GM13977 (cell line): Measurements from ENCODE around the gene TICRR.
"Not testable (repeated sequence)": the region's sequence is repeated elsewhere in the genome, so short reads cannot be mapped to it uniquely, and the experiment has no call there.

Experiments
- DNase-seq: peaks from one replicate; pipeline ENCODE4 v3.0.0; 2012; ENCODE audit warnings: low spot score
- in situ Hi-C: fragments of 300-500 bp; cut with MboI; formaldehyde crosslinking; loops from one replicate; pipeline ENCODE4 v1.12.0; 2022; ENCODE audit warnings: low sequenced_read_pairs, low pct_unique_long_range_greater_than_20kb, mixed read lengths, inconsistent platforms; ENCODE audit not compliant: unreplicated experiment
- TF ChIP-seq, protein P1 (sequence below): IDR thresholded peaks from 2 replicates; pipeline ENCODE4 v1.5.1; 2012; ENCODE audit warnings: mild to moderate bottlenecking, control low read depth; ENCODE audit not compliant: insufficient read depth; ENCODE audit errors: extremely low read depth, missing control alignments

Gene TICRR

DNA sequence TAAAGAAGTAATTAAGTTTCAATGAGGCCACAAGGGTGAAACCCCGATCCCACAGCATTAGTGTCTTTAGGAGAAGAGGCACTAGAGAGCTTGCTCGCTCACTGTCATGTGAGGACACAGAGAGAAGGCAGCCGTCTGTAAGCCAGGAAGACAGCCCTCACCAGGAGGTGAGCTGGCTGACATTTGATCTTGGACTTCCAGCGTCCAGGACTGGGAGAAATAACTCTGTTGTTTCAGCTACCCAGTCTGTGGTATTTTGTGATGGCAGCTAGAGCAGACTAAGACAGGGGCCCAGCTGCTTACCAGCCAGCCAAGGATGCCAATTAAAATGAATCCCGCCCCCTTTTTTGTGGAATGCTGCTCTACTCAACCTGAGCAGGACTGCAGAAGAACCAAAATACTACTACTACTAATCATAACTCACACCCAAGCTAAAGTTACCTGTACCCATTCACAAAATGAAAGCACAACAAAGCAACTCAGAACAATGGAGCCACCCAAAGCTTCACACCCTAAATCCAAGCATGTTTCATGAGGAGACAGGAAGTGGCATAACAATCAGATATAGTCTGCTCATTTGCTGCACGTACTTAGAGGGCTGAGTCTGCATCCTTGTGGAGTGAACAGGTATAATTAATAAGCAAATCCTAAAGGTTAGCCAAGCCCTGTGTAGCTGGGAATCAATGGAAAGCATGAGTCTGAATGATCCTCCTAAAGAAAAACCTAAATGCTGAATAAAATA is 43.3 kb upstream of the TICRR start:
- in situ Hi-C loops: no loop called here
- DNase-seq: no peak
- TF ChIP-seq, protein P1, sequence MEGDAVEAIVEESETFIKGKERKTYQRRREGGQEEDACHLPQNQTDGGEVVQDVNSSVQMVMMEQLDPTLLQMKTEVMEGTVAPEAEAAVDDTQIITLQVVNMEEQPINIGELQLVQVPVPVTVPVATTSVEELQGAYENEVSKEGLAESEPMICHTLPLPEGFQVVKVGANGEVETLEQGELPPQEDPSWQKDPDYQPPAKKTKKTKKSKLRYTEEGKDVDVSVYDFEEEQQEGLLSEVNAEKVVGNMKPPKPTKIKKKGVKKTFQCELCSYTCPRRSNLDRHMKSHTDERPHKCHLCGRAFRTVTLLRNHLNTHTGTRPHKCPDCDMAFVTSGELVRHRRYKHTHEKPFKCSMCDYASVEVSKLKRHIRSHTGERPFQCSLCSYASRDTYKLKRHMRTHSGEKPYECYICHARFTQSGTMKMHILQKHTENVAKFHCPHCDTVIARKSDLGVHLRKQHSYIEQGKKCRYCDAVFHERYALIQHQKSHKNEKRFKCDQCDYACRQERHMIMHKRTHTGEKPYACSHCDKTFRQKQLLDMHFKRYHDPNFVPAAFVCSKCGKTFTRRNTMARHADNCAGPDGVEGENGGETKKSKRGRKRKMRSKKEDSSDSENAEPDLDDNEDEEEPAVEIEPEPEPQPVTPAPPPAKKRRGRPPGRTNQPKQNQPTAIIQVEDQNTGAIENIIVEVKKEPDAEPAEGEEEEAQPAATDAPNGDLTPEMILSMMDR: no peak

DNA sequence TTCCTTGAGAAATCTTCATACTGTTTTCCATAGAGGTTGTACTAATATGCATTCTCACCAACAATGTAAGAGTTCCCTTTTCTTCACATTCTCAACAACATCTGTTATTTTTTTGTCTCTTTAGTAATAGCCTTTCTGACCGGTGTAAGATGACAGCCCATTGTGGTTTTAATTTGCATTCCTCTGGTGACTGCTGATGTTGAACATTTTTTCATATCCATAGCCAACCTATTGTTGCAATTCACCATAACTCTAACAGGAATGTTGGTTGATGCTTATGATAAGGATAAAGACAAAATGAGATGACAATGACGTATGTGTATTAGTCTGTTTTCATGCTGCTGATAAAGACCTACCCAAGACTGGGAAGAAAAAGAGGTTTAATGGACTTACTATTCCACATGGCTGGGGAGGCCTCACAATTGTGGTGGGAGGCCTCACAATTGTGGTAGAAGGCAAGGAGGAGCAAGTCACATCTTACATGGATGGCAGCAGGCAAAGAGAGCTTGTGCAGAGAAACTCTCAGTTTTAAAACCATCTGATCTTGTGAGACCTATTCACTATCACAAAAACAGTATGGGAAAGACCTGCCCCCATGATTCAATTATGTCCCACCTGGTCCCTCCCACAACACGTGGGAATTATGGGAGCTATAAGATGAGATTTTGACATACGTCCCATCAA is 41.3 kb upstream of the TICRR start:
- no peak for DNase-seq
- in situ Hi-C loops: no loop called here
- TF ChIP-seq, protein P1: no peak

DNA sequence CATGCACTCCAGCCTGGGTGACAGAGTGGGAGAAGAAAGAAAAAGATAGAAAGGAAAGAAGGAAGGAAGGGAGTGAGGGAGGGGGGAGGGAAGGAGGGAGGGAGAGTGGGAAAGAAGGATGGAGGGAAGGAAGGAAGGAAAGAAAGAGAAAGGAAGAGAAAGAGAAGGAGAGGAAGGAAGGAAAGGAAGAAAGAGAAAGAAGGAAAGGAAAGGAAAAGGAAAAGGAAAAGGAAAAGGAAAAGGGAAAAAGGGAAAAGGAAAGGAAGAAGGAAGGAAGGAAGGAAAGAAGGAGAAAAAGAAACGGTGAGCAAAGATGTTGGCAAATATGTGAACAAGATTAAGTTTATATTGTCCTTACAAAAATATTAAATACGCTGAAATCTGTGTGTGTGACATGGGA is 36.2 kb upstream of the TICRR start:
- TF ChIP-seq, protein P1: no peak
- no peak for DNase-seq
- in situ Hi-C loops: no loop called here

DNA sequence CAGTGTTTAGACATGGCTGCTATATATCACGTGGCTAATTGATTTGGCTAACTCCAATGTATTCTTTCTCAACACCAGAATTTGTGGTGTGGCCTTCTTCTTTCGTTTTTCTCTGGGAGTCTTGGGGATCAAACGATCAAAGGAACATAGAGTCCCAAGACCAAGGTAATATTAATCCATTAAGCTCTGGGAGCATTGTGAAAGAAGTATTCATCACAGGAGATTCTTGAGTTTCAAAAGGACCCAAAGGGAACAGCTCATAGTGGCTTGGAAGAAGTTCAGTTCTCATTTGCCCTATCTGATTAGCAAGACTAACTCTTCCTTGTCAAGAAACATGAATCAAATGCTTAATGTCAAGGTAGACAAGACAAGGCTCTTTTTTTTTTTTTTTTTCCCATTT is 32.9 kb upstream of the TICRR start:
- no peak for DNase-seq
- TF ChIP-seq, protein P1: no peak
- in situ Hi-C loops: no loop called here

DNA sequence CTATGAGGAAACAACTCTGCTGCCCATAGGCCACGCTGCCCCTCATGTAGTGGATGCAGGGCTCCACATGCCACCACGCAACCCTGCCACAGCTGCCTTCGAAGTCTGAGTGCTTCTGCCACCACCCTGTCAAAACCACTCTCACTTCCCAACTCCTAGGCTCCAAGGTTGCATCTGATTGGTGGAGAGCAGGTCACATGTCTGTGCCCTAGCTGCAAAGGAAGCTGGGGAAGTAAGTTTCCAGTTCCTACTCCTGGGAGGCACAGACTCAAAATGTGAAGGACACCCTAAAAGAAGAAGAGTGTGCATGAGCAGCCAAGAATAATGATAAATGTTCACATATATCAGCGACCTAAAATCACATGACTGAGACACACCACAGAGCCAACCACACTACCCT is 31.9 kb upstream of the TICRR start:
- in situ Hi-C loops: no loop called here
- DNase-seq: no peak
- TF ChIP-seq, protein P1: no peak

DNA sequence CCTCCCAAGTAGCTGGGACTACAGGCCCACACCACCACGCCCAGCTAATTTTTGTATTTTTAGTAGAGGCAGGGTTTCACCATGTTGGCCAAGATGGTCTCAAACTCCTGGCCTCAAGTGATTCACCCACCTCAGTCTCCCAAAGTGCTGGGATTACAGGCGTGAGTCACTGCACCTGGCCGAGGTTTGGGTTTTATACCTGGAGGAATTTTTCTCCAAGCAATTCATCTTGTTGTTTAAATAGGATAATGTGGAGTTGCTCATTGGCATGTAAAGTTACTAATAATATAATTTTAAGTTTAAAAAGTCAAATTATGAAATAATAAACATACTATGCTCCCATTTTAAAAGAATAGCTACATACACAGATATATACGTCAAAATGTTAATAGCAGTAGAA is 26.1 kb upstream of the TICRR start:
- DNase-seq, in situ Hi-C loops: not testable (repeated sequence)

DNA sequence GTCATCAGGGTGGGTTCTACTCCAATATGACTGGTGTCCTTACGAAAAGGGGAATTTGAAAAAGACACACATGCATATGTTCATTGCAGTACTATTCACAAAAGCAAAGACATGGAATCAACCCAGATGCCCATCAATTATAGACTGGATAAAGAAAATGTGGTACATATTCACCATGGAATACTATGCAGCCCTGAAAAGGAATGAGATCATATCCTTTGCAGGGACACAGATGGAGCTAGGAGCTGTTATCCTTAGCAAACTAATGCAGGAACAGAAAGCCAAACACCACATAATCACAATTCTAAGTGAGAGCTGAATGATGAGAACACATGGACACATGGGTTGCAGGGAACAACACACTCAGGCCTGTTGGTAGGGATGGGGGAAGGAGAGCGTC is 24.8 kb upstream of the TICRR start:
- in situ Hi-C loops: no loop called here
- TF ChIP-seq, protein P1: no peak

More for the DNA sequence above, 24.8 kb upstream of the TICRR start:
- DNase-seq: no peak
